ENCODE measurements around the gene GRIN2A.

Gene GRIN2A

DNA sequence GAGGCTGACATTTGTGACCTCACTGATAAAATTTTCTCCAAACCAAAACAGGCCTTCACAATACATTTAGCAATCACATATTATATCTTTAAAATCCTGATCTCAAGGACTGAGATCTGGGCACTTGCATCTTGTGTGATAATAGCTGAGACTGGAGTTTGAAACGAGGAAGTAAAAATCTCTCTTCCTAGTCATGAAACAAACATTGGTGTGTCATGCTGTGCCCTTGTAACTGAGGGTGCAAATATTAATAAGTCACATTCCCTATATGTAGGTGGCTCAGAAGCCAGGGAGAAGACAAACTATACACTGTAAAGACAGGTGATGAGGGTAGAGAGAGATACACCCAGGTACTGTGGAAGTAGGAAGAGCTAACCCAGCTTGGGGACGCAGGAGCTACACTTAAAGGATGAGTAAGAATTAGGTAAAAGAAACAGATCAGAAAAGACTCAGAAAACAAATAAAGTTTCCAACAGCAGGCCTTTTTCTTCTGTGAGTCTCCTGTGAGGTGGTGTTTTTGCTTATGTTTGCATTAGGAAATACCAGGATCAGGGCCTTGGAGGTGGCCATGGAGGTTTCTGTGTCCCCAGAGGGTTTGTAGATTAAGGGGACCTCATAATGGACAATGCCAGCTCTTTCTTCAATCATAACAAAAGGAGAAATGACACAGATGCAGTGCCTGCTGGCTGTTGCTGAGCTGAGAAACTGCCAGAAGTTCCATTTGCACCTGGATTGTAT, 335.7 kb downstream of the GRIN2A start:
- FAIRE-seq, result no peak

DNA sequence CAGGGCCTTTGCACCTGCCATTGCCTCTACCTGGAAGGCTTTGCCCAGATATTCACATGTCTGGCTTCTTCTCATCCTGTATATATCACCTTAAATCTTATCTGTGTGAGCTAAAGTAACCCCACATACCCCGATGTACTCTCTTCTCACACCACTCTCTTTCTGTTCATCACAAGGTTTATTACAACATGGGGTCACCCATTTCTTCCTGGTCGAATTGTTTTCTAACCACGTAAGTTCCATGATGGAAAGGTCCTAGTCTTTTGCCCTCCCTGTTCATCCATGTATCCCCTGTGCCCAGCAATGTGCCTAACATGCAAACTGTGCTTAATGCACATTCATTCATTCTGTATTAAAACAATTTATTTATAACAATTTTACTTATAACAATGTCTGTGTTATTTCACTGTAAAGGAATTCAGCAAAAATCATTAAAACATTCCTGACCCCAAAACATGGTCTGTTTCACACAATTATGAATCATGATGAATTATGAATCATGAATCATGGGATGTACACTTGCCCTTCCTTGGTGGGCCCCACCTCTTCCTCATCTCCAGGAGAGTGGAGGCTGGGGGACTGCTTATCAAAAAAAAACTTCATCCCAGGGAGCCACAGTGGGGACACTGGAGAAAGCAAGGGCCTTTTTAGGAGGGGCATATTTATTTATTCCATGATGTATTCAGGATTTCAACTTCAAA, 336.4 kb downstream of the GRIN2A start:
- FAIRE-seq, result no peak

DNA sequence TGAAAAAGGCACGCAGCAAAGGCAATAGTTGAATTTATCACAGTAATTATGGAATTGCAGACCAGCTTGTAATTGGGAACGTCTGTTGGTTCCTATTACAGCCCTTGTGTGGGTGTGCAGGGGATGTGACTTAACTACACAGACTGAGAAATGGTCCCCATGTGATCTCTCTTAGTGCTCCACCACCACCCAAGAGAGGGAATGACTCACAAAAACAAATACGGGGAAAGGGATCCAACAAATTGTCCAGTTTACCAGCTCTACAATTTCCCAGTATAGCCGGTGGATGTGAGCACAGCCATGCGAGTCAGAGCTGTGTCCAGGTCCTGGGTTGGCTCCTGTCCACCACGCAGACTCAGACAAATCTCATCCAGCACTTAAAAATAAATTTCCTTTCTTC, 337.9 kb downstream of the GRIN2A start:
- no peak for FAIRE-seq

DNA sequence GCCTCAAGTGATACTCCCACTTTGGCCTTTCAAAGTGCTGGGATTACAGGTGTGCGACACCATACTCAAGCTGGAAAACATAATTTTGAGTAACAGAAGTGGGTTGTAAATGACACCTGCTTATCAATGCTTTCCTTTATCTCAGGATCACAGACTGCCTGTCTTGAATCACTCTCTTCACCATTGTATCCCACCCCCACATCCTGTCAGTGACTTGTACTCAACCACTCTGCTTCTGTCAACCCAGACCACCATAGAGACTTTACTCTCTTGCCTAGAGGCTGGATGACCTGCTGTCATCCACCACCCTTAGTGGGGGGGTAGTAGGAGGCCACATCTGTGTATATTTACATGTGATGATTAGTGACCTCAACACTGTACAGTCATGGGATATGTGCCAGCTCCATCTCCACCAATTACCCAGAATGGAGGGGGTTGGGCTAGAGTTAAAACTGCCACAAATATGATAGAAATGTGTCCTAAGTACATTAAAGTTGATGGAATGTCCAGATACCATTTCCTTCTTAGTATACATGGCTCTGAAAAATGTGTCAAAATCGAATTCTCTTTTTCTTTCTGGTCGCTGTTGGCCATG, 338.7 kb downstream of the GRIN2A start:
- FAIRE-seq, result no peak

- FAIRE-seq, result no peak
Observed at GRCh38 chr16:9840761-9841665, 341.2 kb downstream of the GRIN2A start.

GRCh38 chr16:9837481-9837880, 344.7 kb downstream of the GRIN2A start:
- no peak for FAIRE-seq

- FAIRE-seq, result no peak
Observed at GRCh38 chr16:9836118-9836736, 346.0 kb downstream of the GRIN2A start.

DNA sequence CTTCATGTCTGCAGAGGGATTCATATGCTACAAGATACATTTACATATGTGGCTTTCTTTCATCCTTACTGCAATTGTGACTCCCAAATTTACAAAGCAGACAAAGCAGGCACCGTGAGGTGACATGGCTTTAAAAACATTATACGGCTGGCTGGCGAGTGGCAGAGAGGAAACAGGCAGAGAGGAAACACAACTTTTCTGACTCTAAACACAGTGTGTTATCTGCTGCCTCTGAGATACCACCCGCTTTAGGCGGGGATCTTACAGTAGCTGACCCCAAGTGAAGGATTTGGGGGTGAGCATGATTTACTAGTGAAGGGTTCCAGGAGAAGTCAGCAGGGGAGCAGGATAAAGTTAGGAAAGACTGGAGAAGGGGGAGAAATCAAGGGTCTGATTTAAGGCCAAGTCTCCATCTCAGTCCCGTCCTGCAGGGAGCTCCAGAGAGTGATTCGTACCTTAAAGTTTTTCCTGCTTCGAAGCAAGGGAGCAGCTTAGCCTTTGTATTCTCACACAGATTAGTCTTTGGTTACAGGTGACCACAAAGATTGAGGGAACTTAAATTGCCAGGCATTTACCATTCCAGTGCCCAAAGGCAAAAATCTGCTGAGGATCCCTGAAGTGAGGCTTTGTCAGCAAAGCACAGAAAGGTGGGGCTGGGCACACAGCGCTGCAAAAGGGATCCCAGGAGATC, 355.0 kb downstream of the GRIN2A start:
- no peak for FAIRE-seq

- FAIRE-seq, result no peak
Observed at GRCh38 chr16:9826656-9827055, 355.6 kb downstream of the GRIN2A start.

DNA sequence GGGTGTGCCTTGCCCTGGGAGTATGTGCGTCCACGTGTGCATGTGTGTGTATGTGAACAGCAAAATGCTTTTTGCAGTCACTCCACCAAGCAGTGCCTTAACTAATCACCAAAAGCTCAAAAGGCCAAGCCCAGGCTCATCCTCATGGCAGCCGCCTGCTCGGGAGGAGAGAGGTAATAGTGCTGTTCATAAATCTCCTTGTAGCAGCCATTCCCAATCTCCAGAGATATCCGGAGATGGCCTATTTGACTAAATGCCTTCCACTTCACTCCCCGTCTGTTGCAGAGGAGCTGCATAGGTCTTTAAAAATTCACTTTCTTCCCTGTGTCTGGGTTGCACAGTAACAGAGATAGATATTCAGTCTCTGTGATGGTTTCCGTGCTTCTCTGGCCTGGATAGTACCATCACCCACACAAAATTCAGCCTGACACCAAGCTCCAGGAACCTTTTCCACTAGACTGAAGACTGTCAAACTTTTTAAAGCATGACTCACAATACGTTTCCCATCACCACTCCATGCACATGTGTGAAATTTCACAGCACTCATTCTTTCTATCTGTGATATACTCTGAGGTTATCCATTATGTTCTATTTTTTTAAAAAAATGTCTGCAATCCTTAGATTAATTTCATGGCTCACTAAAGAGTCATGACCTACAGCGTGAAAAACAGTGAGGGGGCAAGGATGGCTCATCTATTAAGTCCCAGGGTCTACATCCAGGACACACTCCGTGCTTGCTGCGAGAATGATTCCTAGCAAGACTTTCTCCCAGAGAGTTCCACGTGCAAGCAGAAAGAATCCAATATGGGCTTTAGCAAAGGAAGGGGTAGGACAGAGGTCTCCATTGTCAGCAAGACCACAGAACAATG, 357.8 kb downstream of the GRIN2A start:
- FAIRE-seq, result no peak

DNA sequence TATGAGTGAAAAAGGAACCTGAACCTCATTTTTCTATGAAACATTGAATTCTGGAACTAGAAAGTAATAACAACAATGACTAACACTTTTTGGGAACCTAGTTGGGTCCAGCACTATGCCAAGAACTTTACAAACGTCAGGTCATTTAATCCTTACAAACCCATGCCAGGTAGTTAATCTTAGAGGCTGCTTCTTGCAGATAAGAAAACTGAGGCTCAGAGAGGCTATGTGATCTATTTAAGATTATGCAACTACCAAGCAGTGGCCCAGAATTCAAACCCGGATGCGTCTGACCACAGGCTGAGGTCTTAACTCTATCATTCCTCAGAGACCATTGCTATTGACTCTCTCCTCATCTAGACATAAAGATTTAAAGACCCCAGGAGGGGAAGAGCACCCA, 358.7 kb downstream of the GRIN2A start:
- FAIRE-seq, result no peak

- FAIRE-seq, result no peak
Observed at GRCh38 chr16:9821970-9822369, 360.3 kb downstream of the GRIN2A start.

DNA sequence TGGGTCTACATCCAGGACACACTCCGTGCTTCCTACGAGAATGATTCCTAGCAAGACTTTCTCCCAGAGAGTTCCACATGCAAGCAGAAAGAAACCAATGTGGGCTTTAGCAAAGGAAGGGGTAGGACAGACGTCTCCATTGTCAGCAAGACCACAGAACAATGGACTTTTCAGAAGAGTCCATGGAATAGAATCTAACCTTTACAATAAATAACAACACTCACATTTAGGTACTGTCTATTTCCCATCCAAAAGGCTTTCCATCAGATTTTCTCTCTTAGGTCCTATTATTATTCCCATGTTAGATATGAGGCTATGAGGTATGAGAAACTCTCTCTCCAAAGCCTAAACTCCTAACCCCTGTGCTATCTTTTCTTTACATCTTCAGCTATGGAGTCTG, 360.9 kb downstream of the GRIN2A start:
- FAIRE-seq, result no peak

DNA sequence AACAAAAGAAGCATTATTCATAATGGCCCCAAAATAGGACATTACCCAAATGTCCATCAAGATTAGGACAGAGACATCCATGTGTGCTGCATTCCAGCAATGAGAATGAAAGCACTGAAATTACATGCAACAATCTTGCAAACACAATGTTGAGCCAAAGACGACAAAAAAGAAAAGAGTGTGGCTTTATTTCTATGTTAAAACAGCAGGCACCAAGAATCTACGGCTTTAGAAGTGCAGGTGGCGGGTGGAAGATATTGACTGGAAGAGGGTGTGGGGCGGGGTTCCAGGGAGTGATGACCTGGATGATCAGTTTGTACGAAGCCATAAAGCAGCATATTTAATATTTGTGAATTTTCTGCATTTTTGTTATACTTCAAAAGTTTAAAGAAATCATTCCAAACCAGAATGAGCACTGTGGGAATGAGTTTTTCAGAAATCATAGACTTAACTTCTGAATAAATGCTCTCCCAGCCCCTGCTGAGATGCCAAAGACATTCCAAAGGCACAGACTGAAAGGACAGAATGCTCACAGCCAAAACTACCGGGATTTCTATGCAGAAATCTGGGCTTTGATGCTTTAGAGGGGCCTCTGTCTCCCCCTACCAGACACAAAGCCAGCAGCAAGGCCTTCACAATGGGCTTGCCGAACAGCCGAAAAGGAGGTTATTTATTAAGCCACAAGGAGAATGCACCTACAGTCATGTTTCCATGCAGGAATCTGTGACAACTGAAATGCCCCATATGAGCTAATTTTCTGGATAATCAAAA, 361.6 kb downstream of the GRIN2A start:
- FAIRE-seq, result no peak

- FAIRE-seq, result no peak
Observed at GRCh38 chr16:9818702-9819101, 363.5 kb downstream of the GRIN2A start.

DNA sequence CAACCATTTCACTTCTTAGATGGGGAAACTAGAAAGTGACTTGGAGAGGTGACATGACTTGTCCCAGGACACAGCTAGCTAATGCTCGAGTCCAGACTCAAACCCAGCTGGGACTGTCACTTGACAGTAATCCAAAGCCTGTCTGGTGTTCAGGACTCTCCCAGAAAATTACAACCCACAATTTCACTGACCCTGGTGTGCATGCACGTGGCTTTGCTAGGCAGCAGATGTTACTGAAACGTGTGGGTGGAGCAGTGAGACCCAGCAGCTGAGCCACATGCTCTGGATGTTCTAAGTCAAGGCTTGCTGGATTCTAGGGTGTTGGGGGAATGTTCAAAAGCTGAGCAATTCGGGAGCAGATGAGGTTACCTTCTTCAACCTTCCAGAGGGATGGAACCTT, 364.6 kb downstream of the GRIN2A start:
- FAIRE-seq, result no peak

GRCh38 chr16:9816644-9817043, 365.6 kb downstream of the GRIN2A start:
- FAIRE-seq, result no peak

GRCh38 chr16:9813665-9814064, 368.6 kb downstream of the GRIN2A start:
- no peak for FAIRE-seq

DNA sequence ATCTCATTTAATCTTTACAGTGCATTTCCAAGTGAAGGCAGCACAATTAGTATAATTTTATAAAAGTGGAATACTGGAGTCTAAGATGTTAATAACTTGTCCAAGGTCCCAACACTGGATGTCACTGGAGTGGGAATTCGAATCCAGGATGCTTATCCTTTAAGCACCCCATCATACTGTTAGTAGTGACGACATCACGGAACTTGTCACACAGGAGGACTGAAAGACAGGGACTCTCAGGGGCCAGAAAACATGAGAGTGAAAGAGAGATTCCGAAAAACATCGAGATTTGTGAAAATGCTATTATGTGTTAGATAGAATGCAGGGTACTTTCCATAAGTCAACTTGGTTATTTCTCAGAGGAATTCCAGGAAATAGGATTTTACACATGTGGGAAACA, 374.0 kb downstream of the GRIN2A start:
- FAIRE-seq, result no peak

DNA sequence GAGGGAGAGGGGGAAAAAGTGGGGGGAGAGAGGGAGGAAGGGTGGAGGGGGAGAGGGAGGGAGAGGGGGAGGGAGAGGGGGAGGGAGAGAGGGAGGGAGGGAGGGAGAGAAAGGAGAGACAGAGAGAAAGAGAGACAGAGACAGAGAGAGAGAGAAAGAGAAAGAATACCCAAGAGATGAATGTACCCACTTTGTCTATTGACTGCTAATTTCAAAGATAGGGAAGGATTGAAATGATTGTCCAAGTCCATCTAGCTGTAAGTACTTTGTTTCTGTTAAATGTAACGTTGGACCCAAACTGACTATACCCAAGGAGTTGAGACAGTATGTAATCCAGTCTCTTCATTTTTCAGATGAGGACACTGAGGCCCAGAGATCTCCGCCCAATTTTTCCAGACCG, 374.9 kb downstream of the GRIN2A start:
- FAIRE-seq, result no peak

Measured in A204.1 (cell line).